GM18505 (cell line): ENCODE results near the gene PAXX.

ENCODE experiments used
- ATAC-seq: cut with Tn5 transposase; IDR thresholded peaks from one replicate; pipeline ENCODE4 v1.9.1; 2021; ENCODE audit not compliant: unreplicated experiment
- POLR2A ChIP-seq: IDR thresholded peaks from 4 replicates; pipeline ENCODE4 v1.6.1; 2011; ENCODE audit warnings: borderline replicate concordance; ENCODE audit not compliant: insufficient read depth, insufficient read length; ENCODE audit errors: extremely low read depth

The PAXX gene

GRCh38 chr9:136977649-136978072, 14.6 kb upstream of the PAXX start:
- ATAC-seq = no peak
- no peak for TF ChIP-seq POLR2A

- no peak for ATAC-seq
- TF ChIP-seq POLR2A = no peak
Measured at GRCh38 chr9:136978073-136978864, 14.0 kb upstream of the PAXX start.

- no peak for ATAC-seq
- TF ChIP-seq POLR2A = no peak
Measured at GRCh38 chr9:136978865-136979544, 13.2 kb upstream of the PAXX start.

- ATAC-seq = no peak
Measured at GRCh38 chr9:136979769-136980587, 12.2 kb upstream of the PAXX start.

GRCh38 chr9:136980669-136981478, 11.3 kb upstream of the PAXX start:
- no peak for ATAC-seq
- TF ChIP-seq POLR2A = no peak

More at GRCh38 chr9:136979769-136980587, 12.2 kb upstream of the PAXX start:
- TF ChIP-seq POLR2A = no peak

GRCh38 chr9:136981588-136982231, 10.5 kb upstream of the PAXX start:
- no peak for ATAC-seq
- no peak for TF ChIP-seq POLR2A

GRCh38 chr9:136982232-136983051, 9.8 kb upstream of the PAXX start, which contains the start of gene LCNL1:
TSS of gene LCNL1 (plus strand) at chr9:136982993. CDS start at chr9:136983587, 594 bp downstream.
- no peak for ATAC-seq
- TF ChIP-seq POLR2A = no peak

GRCh38 chr9:136983167-136983566, 9.1 kb upstream of the PAXX start:
- TF ChIP-seq POLR2A = no peak
- no peak for ATAC-seq

GRCh38 chr9:136983656-136984314, 8.4 kb upstream of the PAXX start:
- no peak for TF ChIP-seq POLR2A
- no peak for ATAC-seq

GRCh38 chr9:136984464-136985026, 7.7 kb upstream of the PAXX start:
- no peak for TF ChIP-seq POLR2A
- ATAC-seq = no peak
